GM10248 (cell line): Measurements from ENCODE around the gene CAST.

Experiments
- CTCF ChIA-PET: fragments of 300-600 bp; sonication (Branson Sonifier 250); formaldehyde crosslinking; extraction: SDS; loops from one replicate; lab custom pipeline; 2021; ENCODE audit warnings: antibody characterized with exemption; lab: Yijun Ruan, JAX
- POLR2A ChIA-PET: fragments of 350-650 bp; sonication (Branson Sonifier 250); formaldehyde crosslinking; extraction: SDS; loops from one replicate; lab custom pipeline; 2020; ENCODE audit warnings: antibody characterized with exemption; lab: Yijun Ruan, JAX
- DNase-seq: peaks from one replicate; pipeline ENCODE4 v3.0.0; 2012; ENCODE audit errors: extremely low spot score
- CTCF ChIP-seq: IDR thresholded peaks from 2 replicates; pipeline ENCODE4 v1.5.1; 2012; ENCODE audit warnings: mild to moderate bottlenecking, low read depth; ENCODE audit errors: extremely low read depth, missing control alignments, control extremely low read depth

The CAST gene

GRCh38 chr5:96716007-96716406, 53.8 kb downstream of the CAST start:
- CTCF ChIA-PET = interaction anchor here (1.0 kb wide), 1 partner anchor 29 kb away, joined by 3 read pairs; no protein-coding TSS in a partner anchor
- no peak for TF ChIP-seq CTCF
- POLR2A ChIA-PET = no interaction called here
- no peak for DNase-seq

GRCh38 chr5:96716716-96717115, 54.5 kb downstream of the CAST start:
- DNase-seq = no peak
- POLR2A ChIA-PET = no interaction called here
- no peak for TF ChIP-seq CTCF
- CTCF ChIA-PET = interaction anchor here (0.9 to 1.3 kb wide), 5 partner anchors 9 to 447 kb away, joined by 3 to 4 read pairs (median 3); no protein-coding TSS in a partner anchor

GRCh38 chr5:96717874-96718273, 55.7 kb downstream of the CAST start:
- no peak for TF ChIP-seq CTCF
- ChIA-PET POLR2A (no interaction called here), CTCF (interaction anchor here (1.2 kb wide), 1 partner anchor 20 kb away, joined by 4 read pairs; no protein-coding TSS in a partner anchor)
- DNase-seq = no peak

GRCh38 chr5:96718635-96719077, 56.5 kb downstream of the CAST start:
- TF ChIP-seq CTCF = no peak
- ChIA-PET CTCF (interaction anchor here (1.7 to 2.9 kb wide), 2 partner anchors 9 to 34 kb away, joined by 5 to 12 read pairs; no protein-coding TSS in a partner anchor), POLR2A (no interaction called here)
- no peak for DNase-seq

- POLR2A ChIA-PET = no interaction called here
- CTCF ChIA-PET = interaction anchor here (1.0 to 2.9 kb wide), 8 partner anchors 10 to 900 kb away, joined by 3 to 12 read pairs (median 4); no protein-coding TSS in a partner anchor
Measured at GRCh38 chr5:96720408-96720807, 58.2 kb downstream of the CAST start.

GRCh38 chr5:96721351-96721977, 59.3 kb downstream of the CAST start:
- ChIA-PET POLR2A (no interaction called here), CTCF (interaction anchor here (1.0 to 2.9 kb wide), 6 partner anchors 9 to 31 kb away, joined by 3 to 12 read pairs (median 5); no protein-coding TSS in a partner anchor)
- DNase-seq = no peak

More at GRCh38 chr5:96720408-96720807, 58.2 kb downstream of the CAST start:
- TF ChIP-seq CTCF = no peak
- no peak for DNase-seq

More at GRCh38 chr5:96721351-96721977, 59.3 kb downstream of the CAST start:
- TF ChIP-seq CTCF = no peak
